Left hindlimb (tissue), 1 donor: ENCODE data around the gene R3HDM4.

Experiments
- DNase-seq: peaks from one replicate; pipeline ENCODE4 v3.0.0-alpha.2; 2018

R3HDM4 gene

GRCh38 chr19:872266-872951 is 40.6 kb downstream of the R3HDM4 start:
- no peak for DNase-seq

- no peak for DNase-seq
Measured at GRCh38 chr19:871446-872265, 41.4 kb downstream of the R3HDM4 start.

- no peak for DNase-seq
Measured at GRCh38 chr19:870963-871401, 42.0 kb downstream of the R3HDM4 start.

- no peak for DNase-seq
Measured at GRCh38 chr19:870314-870713, 42.7 kb downstream of the R3HDM4 start.

- peak; percentile 70 for DNase-seq
Measured at GRCh38 chr19:869245-870177, 43.5 kb downstream of the R3HDM4 start.

- no peak for DNase-seq
Measured at GRCh38 chr19:868458-869244, 44.4 kb downstream of the R3HDM4 start.

- DNase-seq, result no peak
Measured at GRCh38 chr19:867855-868457, 45.1 kb downstream of the R3HDM4 start.

GRCh38 chr19:867301-867793 is 45.7 kb downstream of the R3HDM4 start:
- DNase-seq, result no peak

- DNase-seq, result no peak
Measured at GRCh38 chr19:866769-867300, 46.2 kb downstream of the R3HDM4 start.

- no peak for DNase-seq
Measured at GRCh38 chr19:863315-863620, 49.8 kb downstream of the R3HDM4 start.

GRCh38 chr19:862581-863314 is 50.3 kb downstream of the R3HDM4 start:
- DNase-seq, result no peak

GRCh38 chr19:861756-862580 is 51.1 kb downstream of the R3HDM4 start:
- DNase-seq, result no peak

- DNase-seq, result no peak
Measured at GRCh38 chr19:861141-861755, 51.8 kb downstream of the R3HDM4 start.

GRCh38 chr19:858868-859843 is 53.9 kb downstream of the R3HDM4 start, which contains the start of gene CFD:
TSS of gene CFD (plus strand) at chr19:859664. CDS start at chr19:859690, 26 bp downstream.
- no peak for DNase-seq

- no peak for DNase-seq
Measured at GRCh38 chr19:858284-858683, 54.7 kb downstream of the R3HDM4 start.

- DNase-seq, result no peak
Measured at GRCh38 chr19:855566-856120, 57.4 kb downstream of the R3HDM4 start.

- DNase-seq, result no peak
Measured at GRCh38 chr19:855142-855541, 57.9 kb downstream of the R3HDM4 start.

- DNase-seq, result no peak
Measured at GRCh38 chr19:854549-854948, 58.5 kb downstream of the R3HDM4 start.
